ENCODE measurements around the gene ANKMY1.
A peak's percentile ranks its signal among the peaks of the same experiment; 100 is the strongest.

The ANKMY1 gene

DNA sequence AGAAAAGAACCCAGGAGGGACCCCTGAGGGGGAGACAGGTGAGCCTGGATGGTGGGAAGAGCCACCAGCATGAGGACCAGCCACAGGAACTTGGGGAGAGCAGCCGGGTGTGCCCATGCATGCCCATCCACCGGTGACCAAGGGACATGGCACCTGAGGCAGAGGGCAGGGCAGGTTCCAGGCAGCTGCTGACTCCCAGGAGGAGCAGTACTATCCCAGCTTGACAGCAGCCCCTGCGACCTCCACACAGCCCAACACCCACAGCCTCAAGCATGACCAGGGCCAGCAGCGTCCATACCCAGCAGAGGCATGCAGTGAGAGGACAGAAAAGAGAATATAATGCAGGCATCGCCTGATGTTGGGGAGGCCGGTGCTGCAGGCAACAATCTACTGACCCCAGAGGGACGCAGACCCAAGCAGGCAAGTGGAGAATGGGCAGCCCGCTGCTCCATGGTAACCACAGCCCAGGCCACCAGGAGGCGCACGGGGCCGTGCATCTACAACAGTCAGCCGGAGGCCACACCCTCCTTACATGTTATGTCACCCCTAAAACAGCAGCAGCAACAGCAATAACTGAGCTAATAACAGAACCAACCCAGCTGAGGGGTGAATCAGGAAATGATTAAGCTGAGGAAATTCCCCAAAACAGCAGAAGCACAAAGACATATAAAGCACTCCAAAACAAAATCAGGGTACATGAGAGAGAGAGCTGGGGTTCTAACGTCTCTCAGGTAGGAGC is 44.1 kb downstream of the ANKMY1 start:
- Histone ChIP-seq H3K9ac (ENCODE audit: low read depth, low read length, poor library complexity, severe bottlenecking) (no peak overlapping the region), H3F3A (ENCODE audit: low read depth) (no peaks in the 10 kb centered on the region), H3K9me2 (replicated peaks; ENCODE audit: low read depth, low read length) (no peaks in the 10 kb centered on the region), H3K4me3 (ENCODE audit: low read length, poor library complexity, severe bottlenecking) (no peak overlapping the region), H3K36me3 (ENCODE audit: insufficient read depth, low read length) (no peaks in the 10 kb centered on the region), H3K79me2 (ENCODE audit: insufficient read depth, low read length) (no peaks in the 10 kb centered on the region), H3K4me2 (ENCODE audit: low read depth, low read length, poor library complexity, severe bottlenecking) (no peak overlapping the region), H4K20me1 (ENCODE audit: insufficient read depth, low read length, poor library complexity, severe bottlenecking) (no peaks in the 10 kb centered on the region), H2AFZ (ENCODE audit: low read length) (no peak overlapping the region), H3K9me3 (ENCODE audit: insufficient read depth, low read depth, low read length) (no peaks in the 10 kb centered on the region), H3K27me3 (ENCODE audit: insufficient read depth, low read length, poor library complexity, severe bottlenecking) (no peaks in the 10 kb centered on the region), H3K4me1 (ENCODE audit: insufficient read depth, low read length, poor library complexity, severe bottlenecking) (no peaks in the 10 kb centered on the region)
- TF ChIP-seq EZH2phosphoT487 (IDR thresholded peaks at IDR 0.05; ENCODE audit: borderline replicate concordance) (no peak), CTCF (conservative IDR thresholded peaks at IDR 0.05; ENCODE audit: low read length) (peak; percentile 83)

- H3K36me3 ChIP-seq (ENCODE audit: insufficient read depth, low read length): no peaks in the 10 kb centered on the region
- no peak overlapping the region for H3K9ac ChIP-seq (ENCODE audit: low read depth, low read length, poor library complexity, severe bottlenecking)
- H3F3A ChIP-seq (ENCODE audit: low read depth): no peaks in the 10 kb centered on the region
- no peak overlapping the region for H3K4me3 ChIP-seq (ENCODE audit: low read length, poor library complexity, severe bottlenecking)
- H3K79me2 ChIP-seq (ENCODE audit: insufficient read depth, low read length): no peaks in the 10 kb centered on the region
- no peak overlapping the region for H3K4me2 ChIP-seq (ENCODE audit: low read depth, low read length, poor library complexity, severe bottlenecking)
- no peaks in the 10 kb centered on the region for H3K27me3 ChIP-seq (ENCODE audit: insufficient read depth, low read length, poor library complexity, severe bottlenecking)
- no peak overlapping the region for H2AFZ ChIP-seq (ENCODE audit: low read length)
- TF ChIP-seq CTCF (conservative IDR thresholded peaks at IDR 0.05; ENCODE audit: low read length) (no peak), EZH2phosphoT487 (IDR thresholded peaks at IDR 0.05; ENCODE audit: borderline replicate concordance) (no peak)
- H3K4me1 ChIP-seq (ENCODE audit: insufficient read depth, low read length, poor library complexity, severe bottlenecking): no peaks in the 10 kb centered on the region
- no peaks in the 10 kb centered on the region for H3K9me2 ChIP-seq (replicated peaks; ENCODE audit: low read depth, low read length)
- H4K20me1 ChIP-seq (ENCODE audit: insufficient read depth, low read length, poor library complexity, severe bottlenecking): no peaks in the 10 kb centered on the region
- H3K9me3 ChIP-seq (ENCODE audit: insufficient read depth, low read depth, low read length): no peaks in the 10 kb centered on the region
Observed at GRCh38 chr2:240512666-240513535, 44.9 kb downstream of the ANKMY1 start.

GRCh38 chr2:240512109-240512485 is 45.7 kb downstream of the ANKMY1 start:
- Histone ChIP-seq H2AFZ (ENCODE audit: low read length) (no peak overlapping the region), H3K4me2 (ENCODE audit: low read depth, low read length, poor library complexity, severe bottlenecking) (no peak overlapping the region), H3K79me2 (ENCODE audit: insufficient read depth, low read length) (no peaks in the 10 kb centered on the region), H4K20me1 (ENCODE audit: insufficient read depth, low read length, poor library complexity, severe bottlenecking) (no peaks in the 10 kb centered on the region), H3F3A (ENCODE audit: low read depth) (no peaks in the 10 kb centered on the region), H3K36me3 (ENCODE audit: insufficient read depth, low read length) (no peaks in the 10 kb centered on the region), H3K4me3 (ENCODE audit: low read length, poor library complexity, severe bottlenecking) (no peak overlapping the region), H3K9ac (ENCODE audit: low read depth, low read length, poor library complexity, severe bottlenecking) (no peak overlapping the region), H3K9me2 (replicated peaks; ENCODE audit: low read depth, low read length) (no peaks in the 10 kb centered on the region), H3K27me3 (ENCODE audit: insufficient read depth, low read length, poor library complexity, severe bottlenecking) (no peaks in the 10 kb centered on the region), H3K4me1 (ENCODE audit: insufficient read depth, low read length, poor library complexity, severe bottlenecking) (no peaks in the 10 kb centered on the region), H3K9me3 (ENCODE audit: insufficient read depth, low read depth, low read length) (no peaks in the 10 kb centered on the region)
- no peak for TF ChIP-seq EZH2phosphoT487 (IDR thresholded peaks at IDR 0.05; ENCODE audit: borderline replicate concordance)
